GM18861 (cell line): ENCODE measurements around the gene LIM2.
A peak's percentile ranks its signal among the peaks of the same experiment; 100 is the strongest.

Experiments used
- ATAC-seq: cut with Tn5 transposase; IDR thresholded peaks from one replicate; pipeline ENCODE4 v1.9.1; 2021; ENCODE audit not compliant: unreplicated experiment

Gene LIM2

DNA sequence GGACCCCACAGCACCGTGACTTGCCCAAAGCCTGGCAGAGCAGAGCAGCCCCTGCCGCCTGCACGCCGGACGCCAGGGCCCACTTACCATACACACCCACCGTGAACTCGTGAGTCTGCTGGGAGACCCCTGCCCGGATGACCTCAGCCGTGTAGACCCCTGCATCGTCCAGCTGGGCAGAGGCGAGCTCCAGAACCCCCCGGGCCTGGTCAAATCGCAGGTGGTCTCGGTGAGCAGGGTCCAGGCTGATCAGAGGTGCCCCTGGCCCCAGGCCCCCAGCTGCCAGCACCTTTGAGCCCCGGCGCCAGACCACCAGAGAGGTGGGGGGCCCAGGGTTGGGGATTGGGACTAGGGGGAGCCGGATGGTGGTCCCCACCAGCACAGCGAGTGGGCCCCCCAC lies 46.7 kb downstream of the LIM2 start:
- ATAC-seq, result no peak

- ATAC-seq, result peak; percentile 28
These were observed 47.8 kb downstream of the LIM2 start for GRCh38 chr19:51339687-51340656.

DNA sequence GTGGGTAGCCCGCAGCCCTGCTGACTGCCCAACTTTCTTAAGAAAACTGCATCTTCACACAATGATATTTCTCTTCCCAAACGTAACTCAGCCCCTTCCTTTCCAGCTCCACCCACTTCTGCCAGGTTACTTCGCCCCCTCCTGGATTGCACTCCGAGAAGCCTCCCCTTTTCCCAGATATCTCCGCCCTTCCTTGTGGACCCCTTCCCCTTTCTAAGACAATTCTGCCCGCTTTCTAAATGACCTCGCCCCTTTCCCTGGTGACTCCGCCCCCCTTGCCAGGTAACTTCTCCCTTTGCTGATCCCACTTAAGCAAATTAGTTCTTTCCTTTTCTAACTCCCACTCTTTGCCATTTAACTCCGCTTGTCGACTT lies 48.5 kb downstream of the LIM2 start:
- ATAC-seq, result no peak

GRCh38 chr19:51338563-51339312 lies 49.0 kb downstream of the LIM2 start:
- ATAC-seq, result peak; percentile 49

DNA sequence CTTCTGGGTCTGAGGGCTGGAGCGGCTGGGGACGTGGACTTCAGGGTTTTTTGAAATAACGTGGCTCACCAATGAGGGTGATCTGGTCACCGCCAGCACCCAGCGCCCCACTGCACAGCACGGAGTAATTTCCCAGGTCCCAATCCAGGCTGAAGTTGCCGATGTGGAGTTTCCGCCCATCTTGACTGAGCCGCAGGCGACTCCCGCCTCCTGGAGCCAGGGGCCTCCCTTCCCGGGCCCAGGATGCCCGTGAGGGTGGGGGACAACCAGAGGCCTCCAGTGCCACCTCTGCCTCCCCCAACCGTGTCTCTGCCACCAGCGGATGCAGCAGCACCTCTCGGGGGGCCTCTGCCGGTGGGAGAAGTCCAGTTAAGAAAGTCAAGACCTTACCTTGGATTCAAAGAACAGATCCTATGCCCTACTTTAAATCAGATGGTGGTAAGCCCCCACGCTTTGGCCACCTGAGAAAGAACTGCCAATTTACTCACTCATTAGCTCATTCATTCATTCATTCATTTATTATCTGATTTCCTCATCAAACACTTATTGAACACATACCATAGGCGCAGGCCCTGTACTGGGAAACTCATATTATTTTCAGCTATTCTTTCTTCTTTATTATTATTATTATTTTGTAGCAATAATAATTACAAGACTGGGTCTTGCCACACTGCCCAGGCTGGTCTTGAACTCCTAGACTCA lies 49.8 kb downstream of the LIM2 start:
- ATAC-seq, result no peak

DNA sequence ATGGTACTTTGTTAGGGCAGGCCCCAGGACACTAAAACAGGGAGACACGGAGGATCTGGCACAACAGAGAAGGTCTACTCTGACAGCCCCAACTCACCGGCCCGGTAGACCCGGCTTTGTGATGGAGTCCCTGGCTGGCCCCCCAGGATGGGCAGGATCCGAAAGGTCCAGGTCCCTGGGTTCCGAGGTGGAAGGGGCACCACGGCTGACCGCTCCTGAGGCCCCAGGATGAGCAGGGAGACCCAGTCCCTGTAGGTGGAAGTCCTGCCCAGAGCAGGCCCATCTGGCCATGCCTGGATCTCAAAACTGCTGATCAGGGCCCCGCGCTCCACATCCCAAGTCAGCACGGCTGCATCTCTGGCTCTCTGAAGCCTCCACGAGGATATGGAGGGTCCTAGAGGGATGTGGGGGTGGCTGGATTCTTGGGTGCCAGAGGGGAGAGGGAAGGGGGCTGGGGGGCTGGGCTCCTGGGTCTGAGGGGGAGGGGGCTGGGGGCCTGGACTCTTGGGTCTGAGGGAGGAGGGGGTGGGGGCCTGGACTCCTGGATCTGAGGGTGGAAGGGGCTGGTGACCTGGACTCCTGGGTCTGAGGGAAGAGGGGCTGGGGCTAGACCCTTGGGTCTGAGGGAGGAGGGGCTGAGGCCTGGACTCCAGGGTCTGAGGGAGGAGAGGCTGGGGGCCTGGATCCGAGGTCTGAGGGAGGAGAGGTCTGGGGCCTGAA lies 50.5 kb downstream of the LIM2 start:
- ATAC-seq, result no peak

DNA sequence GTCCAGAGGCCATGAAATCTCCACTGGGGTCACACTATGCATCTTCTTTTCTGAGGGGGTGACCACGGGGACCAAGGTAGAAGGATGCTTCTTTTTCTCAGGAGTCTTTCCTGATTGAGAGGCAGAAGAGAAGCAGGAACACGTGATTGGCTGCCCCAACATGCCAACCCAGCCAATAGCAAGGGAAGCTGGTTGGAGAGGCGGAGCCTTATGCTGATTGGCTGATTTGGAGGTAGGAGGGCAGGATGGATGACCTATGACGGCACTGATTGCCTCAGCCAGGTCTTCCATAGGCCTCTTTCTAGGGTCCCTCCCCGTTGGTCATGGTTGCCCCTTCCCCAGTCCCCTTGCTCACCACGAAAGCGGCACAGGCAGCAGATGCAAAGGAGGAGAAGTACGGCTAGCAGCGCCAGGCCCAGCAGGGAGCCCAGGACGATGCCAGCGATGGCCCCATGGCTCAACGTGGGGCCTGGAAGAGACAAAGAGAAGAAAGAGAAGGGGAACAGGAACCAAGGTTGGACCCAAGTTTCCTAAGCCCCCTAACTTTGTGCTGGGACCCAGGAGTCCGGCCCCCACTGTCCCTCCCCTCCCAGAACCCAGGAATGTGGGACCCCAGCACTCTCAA lies 53.8 kb downstream of the LIM2 start:
- no peak for ATAC-seq

DNA sequence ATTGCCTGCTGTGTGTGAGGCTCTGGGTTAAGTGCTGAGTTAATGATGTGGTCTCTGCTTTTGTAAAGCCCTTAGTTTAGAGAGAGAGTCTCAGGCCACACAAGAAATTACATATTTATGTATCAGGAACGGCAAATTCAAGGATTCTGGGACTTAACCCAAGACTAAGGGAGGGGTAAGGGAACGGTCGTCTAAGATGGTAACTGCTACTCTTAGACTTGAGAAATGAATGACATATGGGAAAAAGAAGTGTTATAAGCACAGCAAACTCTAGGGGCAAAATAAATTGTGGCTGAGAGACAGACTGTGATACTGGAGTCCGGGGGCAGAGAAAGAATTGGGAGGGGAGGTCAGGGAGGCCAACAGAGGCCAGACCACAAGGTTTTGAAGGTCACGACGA lies 56.1 kb downstream of the LIM2 start:
- ATAC-seq, result no peak

DNA sequence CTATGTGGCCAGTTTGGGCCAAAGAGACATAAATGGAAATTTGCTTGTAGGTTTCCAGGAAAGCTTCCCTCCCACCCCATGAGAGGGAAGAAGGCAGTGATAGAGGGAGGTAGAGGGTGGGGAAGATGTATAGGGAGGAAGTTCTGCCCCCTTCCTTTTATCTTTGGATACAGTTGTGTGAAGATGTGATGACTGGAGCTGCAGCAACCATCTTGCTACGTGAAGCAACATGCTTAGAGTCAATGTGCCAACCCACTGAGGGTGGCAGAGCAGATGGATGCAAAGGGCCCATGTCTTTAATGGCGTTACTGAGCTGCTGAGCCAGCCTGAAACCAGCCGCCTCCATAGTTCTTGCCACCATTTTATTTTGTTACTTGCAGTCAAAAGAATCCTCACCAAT lies 56.6 kb downstream of the LIM2 start:
- no peak for ATAC-seq

DNA sequence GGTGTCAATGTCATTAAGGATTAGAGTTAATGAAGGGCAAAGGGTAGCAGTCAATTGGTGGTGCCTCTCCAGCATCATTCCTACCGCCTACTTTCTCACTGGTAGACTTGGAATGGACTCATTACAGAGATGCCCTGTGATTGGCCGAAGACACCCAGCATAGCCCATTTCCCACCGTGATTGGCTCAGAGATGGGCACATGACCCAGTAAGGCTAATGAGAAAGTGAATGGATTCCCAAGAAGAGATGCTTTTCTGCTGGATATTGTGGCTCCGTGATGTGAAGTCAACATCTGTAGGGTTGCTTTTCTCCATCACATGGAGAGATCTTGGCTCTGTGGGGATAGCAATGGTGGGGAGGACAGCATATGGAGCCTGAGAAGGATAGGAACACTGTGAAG lies 57.4 kb downstream of the LIM2 start:
- no peak for ATAC-seq
